Testis (tissue), 2 donors: ENCODE results near the gene NRROS.

Source experiments
- POLR2A ChIP-seq: fragments of 450-650 bp; IDR thresholded peaks from one replicate; pipeline ENCODE4 v1.6.1; 2017; ENCODE audit warnings: antibody characterized with exemption, mild to moderate bottlenecking, moderate library complexity
- TF ChIP-seq, protein P1 (sequence below), 3 experiments: fragments of 450-650 bp in 2 of 3; fragments of 200-600 bp in 1 of 3; sonication (generic) in 1 of 3; IDR thresholded peaks; one replicate each; pipeline ENCODE4 v1.5.1; 2016 to 2019; ENCODE audit warnings: antibody characterized with exemption in 3 of 3, mild to moderate bottlenecking in 2 of 3, moderate library complexity in 1 of 3

DNA sequence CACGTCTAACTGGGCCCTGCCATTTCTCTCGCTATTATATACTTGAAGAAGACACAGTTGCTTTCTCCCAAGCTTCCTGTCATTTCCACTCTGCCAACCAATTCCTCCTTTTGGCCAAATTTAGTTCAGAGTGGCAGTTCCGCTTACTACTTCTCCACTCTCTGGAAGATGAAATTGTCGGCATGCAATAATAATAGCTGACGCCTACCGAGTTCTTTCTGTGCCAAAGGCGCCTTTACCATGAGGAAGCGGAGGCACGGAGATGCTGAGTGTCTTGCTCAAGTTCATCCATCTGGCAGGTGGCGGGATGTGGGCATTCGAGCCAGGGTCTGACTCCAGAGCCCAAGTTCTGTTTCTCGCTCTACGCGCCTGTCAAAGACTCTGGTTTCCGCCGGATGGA lies 14.6 kb upstream of the NRROS start:
- TF ChIP-seq, protein P1, sequence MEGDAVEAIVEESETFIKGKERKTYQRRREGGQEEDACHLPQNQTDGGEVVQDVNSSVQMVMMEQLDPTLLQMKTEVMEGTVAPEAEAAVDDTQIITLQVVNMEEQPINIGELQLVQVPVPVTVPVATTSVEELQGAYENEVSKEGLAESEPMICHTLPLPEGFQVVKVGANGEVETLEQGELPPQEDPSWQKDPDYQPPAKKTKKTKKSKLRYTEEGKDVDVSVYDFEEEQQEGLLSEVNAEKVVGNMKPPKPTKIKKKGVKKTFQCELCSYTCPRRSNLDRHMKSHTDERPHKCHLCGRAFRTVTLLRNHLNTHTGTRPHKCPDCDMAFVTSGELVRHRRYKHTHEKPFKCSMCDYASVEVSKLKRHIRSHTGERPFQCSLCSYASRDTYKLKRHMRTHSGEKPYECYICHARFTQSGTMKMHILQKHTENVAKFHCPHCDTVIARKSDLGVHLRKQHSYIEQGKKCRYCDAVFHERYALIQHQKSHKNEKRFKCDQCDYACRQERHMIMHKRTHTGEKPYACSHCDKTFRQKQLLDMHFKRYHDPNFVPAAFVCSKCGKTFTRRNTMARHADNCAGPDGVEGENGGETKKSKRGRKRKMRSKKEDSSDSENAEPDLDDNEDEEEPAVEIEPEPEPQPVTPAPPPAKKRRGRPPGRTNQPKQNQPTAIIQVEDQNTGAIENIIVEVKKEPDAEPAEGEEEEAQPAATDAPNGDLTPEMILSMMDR (IDR thresholded peaks at IDR 0.05): no peak
- no peak for TF ChIP-seq POLR2A
